ENCODE measurements around the gene ADSL. TPM values are rescaled to one million over a fixed set of nuclear protein-coding genes. Genes with fewer than 3 reads are reported as not detected.

ADSL gene
- total and polyA plus RNA-seq, 9 of the 15 experiments (the other 6 are each of a cell fraction or from before 2014, with no cell fraction given), result 112 to 322 (median 146) TPM

DNA sequence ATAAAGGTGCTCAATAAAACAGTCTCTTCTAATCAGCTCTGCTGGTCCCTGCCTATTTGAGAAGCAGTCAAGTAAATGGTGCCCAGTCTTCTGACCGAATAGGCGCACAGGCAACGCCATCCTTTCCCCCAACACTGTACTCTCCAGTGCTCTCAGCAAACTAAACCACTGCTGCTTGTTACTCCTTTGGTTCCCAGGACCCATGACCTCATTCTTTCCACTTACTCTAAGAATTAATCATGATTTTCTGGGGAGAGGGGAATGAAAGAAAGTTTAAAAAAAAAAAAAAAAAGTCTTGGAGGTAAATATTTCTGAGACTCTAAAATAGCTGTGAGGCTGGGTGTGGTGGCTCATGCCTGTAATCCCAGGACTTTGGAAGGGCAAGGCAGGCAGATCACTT lies 87.8 kb downstream of the ADSL start:
- Histone ChIP-seq H3K4me2 (ENCODE audit: insufficient read depth, low read length) (no peak overlapping the region), H2AFZ (ENCODE audit: low read depth, low read length) (no peak overlapping the region), H3K36me3 (ENCODE audit: control insufficient read depth, insufficient read depth, low read length) (peaks cover 35% of the 10 kb centered on the region; the same call in 2 of the 3 replicates), H4K20me1 (replicated peaks; ENCODE audit: control insufficient read depth, insufficient read depth, low read length) (0 out of 2 replicates have a peak, but pooled peaks cover 3% of the 10 kb centered on the region), H3K27ac (ENCODE audit: extremely low read depth, low read depth, low read length) (no peak overlapping the region), H3K4me1 (replicated peaks in 1 of 2; ENCODE audit: control insufficient read depth in 2 of 2, insufficient read depth in 2 of 2, low read length in 2 of 2) (peaks cover 0 to 23% of the 10 kb centered on the region in 2 experiments; a peak in 4 of 5 replicates), H3K9me3 (replicated peaks; ENCODE audit: control insufficient read depth, insufficient read depth, low read depth, low read length) (no peaks in the 10 kb centered on the region), H3K79me2 (ENCODE audit: control insufficient read depth, insufficient read depth, low read length) (peaks cover 12% of the 10 kb centered on the region; the same call in 1 of the 3 replicates), H3K4me3 (no peak overlapping the region), H3K27me3 (ENCODE audit: control insufficient read depth in 2 of 2, insufficient read depth in 2 of 2, low read length in 2 of 2) (no peaks in the 10 kb centered on the region), H3K9me1 (ENCODE audit: control insufficient read depth, insufficient read depth, low read length) (no peaks in the 10 kb centered on the region), H3K9ac (ENCODE audit: insufficient read depth in 1 of 2, low read depth in 2 of 2, low read length in 2 of 2) (no peak overlapping the region)
- ChIA-PET POLR2A (no interaction called here), CTCF (ENCODE audit: low intra/inter-chr PET ratio) (no interaction called here)
- no peak for FAIRE-seq
- BruUV-seq (replicated peaks), result no TSS peak
- in situ Hi-C loops (cut with MboI), result loop anchor here (5.0 to 10.0 kb wide), 2 partner anchors 53 to 211 kb away; no protein-coding TSS in a partner anchor
- ATAC-seq, result no peak
- WGBS (ENCODE audit: insufficient coverage, low coverage, missing lambda C conversion rate), result no CpG with 5 or more reads among the region's 3 CpGs
- no peak for DNase-seq (ENCODE audit: extremely low read depth in 1 of 4, low spot score in 3 of 4)
- intact Hi-C loops (cut with micrococcal nuclease), result no loop called here
- no peak for TF ChIP-seq U2AF1 (optimal IDR thresholded peaks at IDR 0.05; ENCODE audit: low read depth, low read length)
- TF ChIP-seq PPARD (CRISPR knock-in tag; IDR thresholded peaks at IDR 0.05), result no peak
- TF ChIP-seq ZNF408 (CRISPR knock-in tag; IDR thresholded peaks at IDR 0.05; ENCODE audit: low read depth), result no peak
- TF ChIP-seq MTF1 (CRISPR knock-in tag; IDR thresholded peaks at IDR 0.05; ENCODE audit: borderline replicate concordance), result no peak
- no peak for TF ChIP-seq ZNF655 (CRISPR knock-in tag; IDR thresholded peaks at IDR 0.05)
- no peak for TF ChIP-seq USF1 (CRISPR knock-in tag; IDR thresholded peaks at IDR 0.05)
- no peak for TF ChIP-seq ZNF586 (CRISPR knock-in tag; conservative IDR thresholded peaks at IDR 0.05)
- no peak for TF ChIP-seq SIN3A (IDR thresholded peaks at IDR 0.05; ENCODE audit: borderline replicate concordance in 2 of 2, control insufficient read depth in 1 of 2, low read depth in 2 of 2, low read length in 2 of 2)
- TF ChIP-seq ZNF785 (CRISPR knock-in tag; IDR thresholded peaks at IDR 0.05), result no peak
- no peak for TF ChIP-seq HNRNPH1 (optimal IDR thresholded peaks at IDR 0.05; ENCODE audit: low read depth, low read length)
- TF ChIP-seq HNRNPLL (IDR thresholded peaks at IDR 0.05; ENCODE audit: low read depth, low read length, poor library complexity, severe bottlenecking), result no peak
- no peak for TF ChIP-seq CBFA2T2 (conservative IDR thresholded peaks at IDR 0.05)
- TF ChIP-seq SAP30 (IDR thresholded peaks at IDR 0.05; ENCODE audit: borderline replicate concordance, insufficient read depth, low read depth, low read length, poor library complexity, severe bottlenecking), result no peak
- no peak for TF ChIP-seq SMAD2 (IDR thresholded peaks at IDR 0.05; ENCODE audit: low read depth, low read length)
- TF ChIP-seq, protein P1, sequence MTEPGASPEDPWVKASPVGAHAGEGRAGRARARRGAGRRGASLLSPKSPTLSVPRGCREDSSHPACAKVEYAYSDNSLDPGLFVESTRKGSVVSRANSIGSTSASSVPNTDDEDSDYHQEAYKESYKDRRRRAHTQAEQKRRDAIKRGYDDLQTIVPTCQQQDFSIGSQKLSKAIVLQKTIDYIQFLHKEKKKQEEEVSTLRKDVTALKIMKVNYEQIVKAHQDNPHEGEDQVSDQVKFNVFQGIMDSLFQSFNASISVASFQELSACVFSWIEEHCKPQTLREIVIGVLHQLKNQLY (CRISPR knock-in tag; conservative IDR thresholded peaks at IDR 0.05), result no peak
- TF ChIP-seq, protein P2, sequence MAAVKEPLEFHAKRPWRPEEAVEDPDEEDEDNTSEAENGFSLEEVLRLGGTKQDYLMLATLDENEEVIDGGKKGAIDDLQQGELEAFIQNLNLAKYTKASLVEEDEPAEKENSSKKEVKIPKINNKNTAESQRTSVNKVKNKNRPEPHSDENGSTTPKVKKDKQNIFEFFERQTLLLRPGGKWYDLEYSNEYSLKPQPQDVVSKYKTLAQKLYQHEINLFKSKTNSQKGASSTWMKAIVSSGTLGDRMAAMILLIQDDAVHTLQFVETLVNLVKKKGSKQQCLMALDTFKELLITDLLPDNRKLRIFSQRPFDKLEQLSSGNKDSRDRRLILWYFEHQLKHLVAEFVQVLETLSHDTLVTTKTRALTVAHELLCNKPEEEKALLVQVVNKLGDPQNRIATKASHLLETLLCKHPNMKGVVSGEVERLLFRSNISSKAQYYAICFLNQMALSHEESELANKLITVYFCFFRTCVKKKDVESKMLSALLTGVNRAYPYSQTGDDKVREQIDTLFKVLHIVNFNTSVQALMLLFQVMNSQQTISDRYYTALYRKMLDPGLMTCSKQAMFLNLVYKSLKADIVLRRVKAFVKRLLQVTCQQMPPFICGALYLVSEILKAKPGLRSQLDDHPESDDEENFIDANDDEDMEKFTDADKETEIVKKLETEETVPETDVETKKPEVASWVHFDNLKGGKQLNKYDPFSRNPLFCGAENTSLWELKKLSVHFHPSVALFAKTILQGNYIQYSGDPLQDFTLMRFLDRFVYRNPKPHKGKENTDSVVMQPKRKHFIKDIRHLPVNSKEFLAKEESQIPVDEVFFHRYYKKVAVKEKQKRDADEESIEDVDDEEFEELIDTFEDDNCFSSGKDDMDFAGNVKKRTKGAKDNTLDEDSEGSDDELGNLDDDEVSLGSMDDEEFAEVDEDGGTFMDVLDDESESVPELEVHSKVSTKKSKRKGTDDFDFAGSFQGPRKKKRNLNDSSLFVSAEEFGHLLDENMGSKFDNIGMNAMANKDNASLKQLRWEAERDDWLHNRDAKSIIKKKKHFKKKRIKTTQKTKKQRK (IDR thresholded peaks at IDR 0.05; ENCODE audit: borderline replicate concordance, low read depth, low read length), result no peak

All from K562 (cell line).